ENCODE results near the gene WSB2. TPM values are rescaled to one million over a fixed set of nuclear protein-coding genes. Genes with fewer than 3 reads are reported as not detected.

Gene WSB2
- total RNA-seq, 1 experiment from 2014 or later = 203 TPM

DNA sequence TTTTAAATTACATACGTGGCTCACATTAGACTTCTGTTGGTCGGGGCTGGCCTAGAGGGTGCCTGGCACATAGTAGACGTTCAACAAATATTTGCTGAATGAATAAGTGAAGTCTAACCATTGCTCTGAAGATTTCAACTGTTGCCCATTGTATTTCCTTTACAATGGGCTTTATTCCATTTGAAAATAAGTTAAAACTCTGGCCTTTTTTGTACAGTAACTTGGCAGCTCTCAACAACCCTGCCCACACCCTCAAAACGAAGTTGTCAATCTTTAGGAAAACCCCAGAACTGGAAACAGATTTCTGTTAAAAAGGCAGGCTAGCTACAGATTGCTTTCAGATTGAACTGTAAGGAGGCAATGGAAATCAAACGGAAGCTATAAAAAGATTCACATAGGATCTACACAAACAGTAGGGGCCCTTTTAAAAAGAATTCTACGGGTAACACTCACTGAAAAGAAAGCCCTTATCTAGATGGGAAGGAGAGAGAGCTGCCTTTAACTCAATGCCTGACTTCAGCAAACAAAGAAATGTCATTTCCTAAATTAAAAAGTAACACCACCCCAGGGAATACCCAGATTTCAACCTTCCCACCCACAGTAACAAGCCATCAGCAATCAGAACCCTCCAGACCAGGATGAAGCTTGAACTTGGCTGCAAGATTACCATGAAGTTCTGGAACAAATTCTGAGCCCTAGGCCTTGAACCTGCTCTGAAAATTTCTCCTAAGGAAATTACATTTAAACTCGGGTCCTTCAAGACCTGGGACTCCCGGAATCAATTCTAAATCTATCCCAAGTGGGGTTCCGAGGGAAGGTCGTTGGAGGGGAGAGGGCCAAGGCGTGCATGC, 1.4 kb downstream of the WSB2 start:
- peaks cover 70% of the 10 kb centered on the region for H3K79me2 ChIP-seq (ENCODE audit: low read length)
- BruUV-seq (replicated peaks) = TSS peak; percentile 39
- ChIA-PET POLR2A (ENCODE audit: unreplicated experiment) (interaction anchor here (0.6 to 0.7 kb wide), 4 partner anchors 8 to 78 kb away, joined by 3 to 22 read pairs (median 4); no protein-coding TSS in a partner anchor), CTCF (interaction anchor here (1.1 kb wide), 1 partner anchor 25 kb away, joined by 4 read pairs; no protein-coding TSS in a partner anchor)
- no peaks in the 10 kb centered on the region for H3K9me2 ChIP-seq (replicated peaks; ENCODE audit: low read length)
- H3F3A ChIP-seq (ENCODE audit: low read length, unreplicated experiment) = peaks cover 15% of the 10 kb centered on the region
- peak overlapping the region; percentile 93 for H3K4me3 ChIP-seq (ENCODE audit: low read length)
- H2AFZ ChIP-seq (ENCODE audit: low read length) = peak overlapping the region; percentile 65; the same call in 1 of the 2 replicates
- ATAC-seq (peak; percentile 33), DNase-seq (peak; percentile 70)
- H4K20me1 ChIP-seq (ENCODE audit: low read length) = no peaks in the 10 kb centered on the region
- no peaks in the 10 kb centered on the region for H3K9me3 ChIP-seq (ENCODE audit: low read length)
- H3K36me3 ChIP-seq (ENCODE audit: low read depth, low read length) = no peaks in the 10 kb centered on the region
- no peaks in the 10 kb centered on the region for H3K27me3 ChIP-seq (ENCODE audit: low read length)
- peak overlapping the region; percentile 86 for H3K27ac ChIP-seq (ENCODE audit: low read length)
- H3K9ac ChIP-seq (ENCODE audit: low read length) = peak overlapping the region; percentile 87
- peak overlapping the region; percentile 100 for H3K4me2 ChIP-seq (ENCODE audit: low read length)
- H3K4me1 ChIP-seq (ENCODE audit: insufficient read depth, low read length) = peaks cover 53% of the 10 kb centered on the region
- intact Hi-C loops (cut with micrococcal nuclease) = loop anchor here (1.0 to 10.0 kb wide), 4 partner anchors 44 to 375 kb away; partner anchors contain the start of genes PEBP1 and TAOK3
- no peak for TF ChIP-seq EZH2phosphoT487 (IDR thresholded peaks at IDR 0.05; ENCODE audit: borderline replicate concordance, low read length)
- TF ChIP-seq, protein P1, sequence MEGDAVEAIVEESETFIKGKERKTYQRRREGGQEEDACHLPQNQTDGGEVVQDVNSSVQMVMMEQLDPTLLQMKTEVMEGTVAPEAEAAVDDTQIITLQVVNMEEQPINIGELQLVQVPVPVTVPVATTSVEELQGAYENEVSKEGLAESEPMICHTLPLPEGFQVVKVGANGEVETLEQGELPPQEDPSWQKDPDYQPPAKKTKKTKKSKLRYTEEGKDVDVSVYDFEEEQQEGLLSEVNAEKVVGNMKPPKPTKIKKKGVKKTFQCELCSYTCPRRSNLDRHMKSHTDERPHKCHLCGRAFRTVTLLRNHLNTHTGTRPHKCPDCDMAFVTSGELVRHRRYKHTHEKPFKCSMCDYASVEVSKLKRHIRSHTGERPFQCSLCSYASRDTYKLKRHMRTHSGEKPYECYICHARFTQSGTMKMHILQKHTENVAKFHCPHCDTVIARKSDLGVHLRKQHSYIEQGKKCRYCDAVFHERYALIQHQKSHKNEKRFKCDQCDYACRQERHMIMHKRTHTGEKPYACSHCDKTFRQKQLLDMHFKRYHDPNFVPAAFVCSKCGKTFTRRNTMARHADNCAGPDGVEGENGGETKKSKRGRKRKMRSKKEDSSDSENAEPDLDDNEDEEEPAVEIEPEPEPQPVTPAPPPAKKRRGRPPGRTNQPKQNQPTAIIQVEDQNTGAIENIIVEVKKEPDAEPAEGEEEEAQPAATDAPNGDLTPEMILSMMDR (conservative IDR thresholded peaks at IDR 0.05; ENCODE audit: low read depth, low read length) = no peak
- TF ChIP-seq EZH2 (IDR thresholded peaks at IDR 0.05; ENCODE audit: low read length, unreplicated experiment) = no peak

DNA sequence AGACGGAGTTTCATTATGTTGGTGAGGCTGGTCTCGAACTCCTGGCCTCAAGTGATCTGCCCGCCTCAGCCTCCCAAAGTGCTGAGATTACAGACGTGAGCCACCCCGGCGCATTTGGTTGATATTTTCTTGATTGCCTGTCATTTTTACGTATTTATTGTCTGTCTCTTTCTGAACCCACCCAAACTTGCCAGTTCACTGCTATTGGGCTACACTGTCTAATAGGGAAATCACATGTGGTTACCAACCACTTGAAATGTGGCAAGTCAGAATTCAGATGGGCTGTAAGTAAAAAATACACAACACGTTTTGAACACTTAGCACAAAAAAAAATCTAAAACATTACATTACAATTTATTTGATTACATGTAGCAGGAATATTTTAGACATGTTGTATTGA, 2.1 kb downstream of the WSB2 start:
- H3K4me2 ChIP-seq (ENCODE audit: low read length) = peak overlapping the region; percentile 100
- TF ChIP-seq, protein P1 (conservative IDR thresholded peaks at IDR 0.05; ENCODE audit: low read depth, low read length) = no peak
- no peak for TF ChIP-seq EZH2phosphoT487 (IDR thresholded peaks at IDR 0.05; ENCODE audit: borderline replicate concordance, low read length)
- no peak for TF ChIP-seq EZH2 (IDR thresholded peaks at IDR 0.05; ENCODE audit: low read length, unreplicated experiment)
- H3K4me1 ChIP-seq (ENCODE audit: insufficient read depth, low read length) = peaks cover 51% of the 10 kb centered on the region
- H2AFZ ChIP-seq (ENCODE audit: low read length) = no peak overlapping the region
- H3K27ac ChIP-seq (ENCODE audit: low read length) = peak overlapping the region; percentile 86
- no peaks in the 10 kb centered on the region for H3K9me3 ChIP-seq (ENCODE audit: low read length)
- H3K9ac ChIP-seq (ENCODE audit: low read length) = peak overlapping the region; percentile 87; the same call in 1 of the 2 replicates
- intact Hi-C loops (cut with micrococcal nuclease) = loop anchor here (1.0 to 10.0 kb wide), 3 partner anchors 44 to 374 kb away; partner anchors contain the start of gene TAOK3
- H3K4me3 ChIP-seq (ENCODE audit: low read length) = peak overlapping the region; percentile 93
- no peaks in the 10 kb centered on the region for H3K36me3 ChIP-seq (ENCODE audit: low read depth, low read length)
- ChIA-PET CTCF (interaction anchor here (1.1 kb wide), 1 partner anchor 24 kb away, joined by 4 read pairs; no protein-coding TSS in a partner anchor), POLR2A (ENCODE audit: unreplicated experiment) (interaction anchor here (0.6 to 0.7 kb wide), 2 partner anchors 25 to 79 kb away, joined by 3 read pairs; no protein-coding TSS in a partner anchor)
- H3F3A ChIP-seq (ENCODE audit: low read length, unreplicated experiment) = peaks cover 10% of the 10 kb centered on the region
- H3K27me3 ChIP-seq (ENCODE audit: low read length) = no peaks in the 10 kb centered on the region
- ATAC-seq (no peak), DNase-seq (no peak)
- H3K79me2 ChIP-seq (ENCODE audit: low read length) = peaks cover 72% of the 10 kb centered on the region
- H3K9me2 ChIP-seq (replicated peaks; ENCODE audit: low read length) = no peaks in the 10 kb centered on the region
- H4K20me1 ChIP-seq (ENCODE audit: low read length) = no peaks in the 10 kb centered on the region
- no TSS peak for BruUV-seq (replicated peaks)

Data from PC-3 (cell line).